ENCODE results near the gene JAK1.
A peak's percentile ranks its signal among the peaks of the same experiment; 100 is the strongest.

Gene JAK1

GRCh38 chr1:64917907-64918306 lies 48.4 kb downstream of the JAK1 start:
- peak overlapping the region; percentile 61 for H3K4me2 ChIP-seq (ENCODE audit: low read depth, low read length, poor library complexity, severe bottlenecking)
- H3K9me2 ChIP-seq (replicated peaks; ENCODE audit: low read depth, low read length): no peaks in the 10 kb centered on the region
- no peaks in the 10 kb centered on the region for H3K27me3 ChIP-seq (ENCODE audit: insufficient read depth, low read length, poor library complexity, severe bottlenecking)
- H3K36me3 ChIP-seq (ENCODE audit: insufficient read depth, low read length): no peaks in the 10 kb centered on the region
- H3K4me3 ChIP-seq (ENCODE audit: low read length, poor library complexity, severe bottlenecking): no peak overlapping the region
- peaks cover 91% of the 10 kb centered on the region for H3K79me2 ChIP-seq (ENCODE audit: insufficient read depth, low read length)
- H3K9me3 ChIP-seq (ENCODE audit: insufficient read depth, low read depth, low read length): no peaks in the 10 kb centered on the region
- H2AFZ ChIP-seq (ENCODE audit: low read length): no peak overlapping the region
- TF ChIP-seq CTCF (conservative IDR thresholded peaks at IDR 0.05; ENCODE audit: low read length) (no peak), EZH2phosphoT487 (IDR thresholded peaks at IDR 0.05; ENCODE audit: borderline replicate concordance) (no peak)
- no peaks in the 10 kb centered on the region for H3F3A ChIP-seq (ENCODE audit: low read depth)
- H3K4me1 ChIP-seq (ENCODE audit: insufficient read depth, low read length, poor library complexity, severe bottlenecking): peaks cover 49% of the 10 kb centered on the region
- H4K20me1 ChIP-seq (ENCODE audit: insufficient read depth, low read length, poor library complexity, severe bottlenecking): peaks cover 45% of the 10 kb centered on the region
- H3K9ac ChIP-seq (ENCODE audit: low read depth, low read length, poor library complexity, severe bottlenecking): no peak overlapping the region

DNA sequence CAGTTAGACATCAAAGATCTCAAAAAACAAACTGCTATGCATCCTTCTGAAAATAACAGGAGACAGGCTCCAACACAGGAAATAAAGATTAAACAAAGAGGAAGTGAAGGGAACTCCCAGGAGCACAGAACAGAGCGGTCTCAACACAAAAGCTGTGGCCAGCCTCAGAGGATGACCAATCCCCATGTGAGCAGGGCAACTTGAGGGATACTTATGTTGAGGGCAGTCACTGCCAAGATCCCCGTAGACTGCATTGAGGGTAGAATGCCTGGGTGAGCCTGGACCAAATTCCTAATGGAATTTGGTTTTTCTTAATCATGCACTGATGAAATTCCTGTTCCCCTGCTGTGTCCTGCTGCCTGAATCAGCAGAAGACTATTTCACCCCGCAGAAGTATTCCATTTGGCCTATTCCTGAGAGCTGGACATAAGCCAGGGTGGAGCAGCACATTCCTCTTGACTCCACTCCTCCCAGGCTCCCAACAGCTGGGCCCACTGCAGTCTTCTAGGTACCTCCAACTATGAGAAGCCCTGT lies 49.0 kb downstream of the JAK1 start:
- H3K9me3 ChIP-seq (ENCODE audit: insufficient read depth, low read depth, low read length): no peaks in the 10 kb centered on the region
- no peak overlapping the region for H2AFZ ChIP-seq (ENCODE audit: low read length)
- H3K9me2 ChIP-seq (replicated peaks; ENCODE audit: low read depth, low read length): no peaks in the 10 kb centered on the region
- H4K20me1 ChIP-seq (ENCODE audit: insufficient read depth, low read length, poor library complexity, severe bottlenecking): peaks cover 43% of the 10 kb centered on the region
- peak overlapping the region; percentile 61 for H3K4me2 ChIP-seq (ENCODE audit: low read depth, low read length, poor library complexity, severe bottlenecking)
- H3F3A ChIP-seq (ENCODE audit: low read depth): no peaks in the 10 kb centered on the region
- TF ChIP-seq CTCF (conservative IDR thresholded peaks at IDR 0.05; ENCODE audit: low read length): no peak
- TF ChIP-seq EZH2phosphoT487 (IDR thresholded peaks at IDR 0.05; ENCODE audit: borderline replicate concordance): no peak
- peaks cover 44% of the 10 kb centered on the region for H3K4me1 ChIP-seq (ENCODE audit: insufficient read depth, low read length, poor library complexity, severe bottlenecking)
- H3K9ac ChIP-seq (ENCODE audit: low read depth, low read length, poor library complexity, severe bottlenecking): no peak overlapping the region
- H3K36me3 ChIP-seq (ENCODE audit: insufficient read depth, low read length): no peaks in the 10 kb centered on the region
- peak overlapping the region; percentile 43 for H3K4me3 ChIP-seq (ENCODE audit: low read length, poor library complexity, severe bottlenecking)
- peaks cover 91% of the 10 kb centered on the region for H3K79me2 ChIP-seq (ENCODE audit: insufficient read depth, low read length)
- no peaks in the 10 kb centered on the region for H3K27me3 ChIP-seq (ENCODE audit: insufficient read depth, low read length, poor library complexity, severe bottlenecking)

DNA sequence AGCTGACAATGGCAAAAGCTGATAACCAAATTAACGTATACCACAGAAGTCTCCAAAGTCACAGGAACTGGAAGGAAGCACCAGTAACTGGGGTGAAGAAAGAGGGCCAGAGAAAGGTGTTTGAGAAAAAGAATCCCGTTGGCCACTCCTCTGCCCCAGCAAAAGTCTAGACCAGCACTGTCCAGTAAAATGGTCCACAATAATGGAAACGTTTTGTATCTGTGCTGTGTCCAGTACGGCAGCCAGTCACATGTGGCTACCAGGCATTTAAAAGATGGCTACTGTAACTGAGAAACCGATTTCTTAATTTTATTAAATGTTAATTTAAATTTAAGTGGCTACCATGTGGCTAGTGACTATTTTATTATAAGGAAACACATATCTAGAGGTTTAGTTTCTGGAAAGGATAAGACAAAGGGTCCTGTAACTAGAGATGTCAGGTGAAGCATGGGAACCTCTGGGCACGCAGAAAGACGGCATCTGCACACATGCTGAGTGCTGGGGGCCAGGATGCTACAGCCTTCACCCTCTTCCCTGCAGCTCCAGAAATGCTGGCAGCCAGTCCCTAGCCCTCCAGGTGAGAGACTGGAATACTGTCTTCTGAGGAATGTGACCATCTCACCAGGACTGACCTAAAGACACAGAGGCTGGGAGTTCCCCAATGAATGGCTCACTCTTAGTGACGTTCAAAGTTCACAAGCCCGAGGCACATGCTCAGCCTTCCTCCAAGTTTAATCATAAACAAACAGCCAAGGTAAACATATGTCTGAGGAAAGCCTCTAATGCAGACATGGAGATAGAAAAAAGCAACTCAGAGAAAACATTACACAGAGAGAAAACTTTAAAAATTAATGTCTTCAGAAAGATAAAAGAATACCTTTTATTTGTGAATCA lies 50.7 kb downstream of the JAK1 start:
- Histone ChIP-seq H3K9me2 (replicated peaks; ENCODE audit: low read depth, low read length) (no peaks in the 10 kb centered on the region), H3K9me3 (ENCODE audit: insufficient read depth, low read depth, low read length) (no peaks in the 10 kb centered on the region), H3K27me3 (ENCODE audit: insufficient read depth, low read length, poor library complexity, severe bottlenecking) (no peaks in the 10 kb centered on the region), H3K4me3 (ENCODE audit: low read length, poor library complexity, severe bottlenecking) (no peak overlapping the region), H3K79me2 (ENCODE audit: insufficient read depth, low read length) (peaks cover 91% of the 10 kb centered on the region), H4K20me1 (ENCODE audit: insufficient read depth, low read length, poor library complexity, severe bottlenecking) (peaks cover 47% of the 10 kb centered on the region), H3K4me1 (ENCODE audit: insufficient read depth, low read length, poor library complexity, severe bottlenecking) (peaks cover 32% of the 10 kb centered on the region), H3K36me3 (ENCODE audit: insufficient read depth, low read length) (no peaks in the 10 kb centered on the region), H3K4me2 (ENCODE audit: low read depth, low read length, poor library complexity, severe bottlenecking) (no peak overlapping the region), H3K9ac (ENCODE audit: low read depth, low read length, poor library complexity, severe bottlenecking) (no peak overlapping the region), H2AFZ (ENCODE audit: low read length) (no peak overlapping the region), H3F3A (ENCODE audit: low read depth) (no peaks in the 10 kb centered on the region)
- TF ChIP-seq CTCF (conservative IDR thresholded peaks at IDR 0.05; ENCODE audit: low read length) (no peak), EZH2phosphoT487 (IDR thresholded peaks at IDR 0.05; ENCODE audit: borderline replicate concordance) (no peak)

Measured in Loucy (cell line).